Caco-2 (cell line): Measurements from ENCODE around the gene HASPIN. TPM values are rescaled to one million over a fixed set of nuclear protein-coding genes. Genes with fewer than 3 reads are reported as not detected.

Source experiments
- BruUV-seq: library from RNA; stranded (reverse); fragments of 400-500 nt; replicated peaks from 2 replicates; lab custom pipeline; 2021; lab: Mats Ljungman, UMichigan
- CTCF ChIA-PET: fragments of 300-600 bp; sonication (Branson Sonifier 250); formaldehyde crosslinking; loops from one replicate; lab custom pipeline; 2022; ENCODE audit warnings: antibody characterized with exemption; lab: Charles Lee
- POLR2A ChIA-PET: fragments of 300-600 bp; sonication (Branson Sonifier 250); formaldehyde crosslinking; loops from one replicate; lab custom pipeline; 2022; ENCODE audit warnings: antibody characterized with exemption; lab: Charles Lee
- DNase-seq, 2 experiments: peaks; one replicate each; pipeline versions ENCODE4 v3.0.0 to v3.0.0-alpha.2; 2020 to 2022
- H3K27me3 ChIP-seq: replicated peaks from 2 replicates; pipeline ENCODE4 v1.6.0; 2011; ENCODE audit warnings: low read length; ENCODE audit not compliant: control insufficient read depth, insufficient read depth
- H3K36me3 ChIP-seq: 2 replicates; pipeline ENCODE4 v1.5.1; 2011; ENCODE audit warnings: low read length; ENCODE audit not compliant: control insufficient read depth, insufficient read depth
- H3K4me1 ChIP-seq: fragments of 250-450 bp; sonication (Bioruptor Pico); 2 replicates; pipeline ENCODE4 v1.5.1; 2020; ENCODE audit warnings: mild to moderate bottlenecking
- H3K4me3 ChIP-seq: 2 replicates; pipeline ENCODE4 v1.5.1; 2011; ENCODE audit warnings: low read depth, mild to moderate bottlenecking, control low read depth, low read length
- H3K9me3 ChIP-seq: fragments of 250-450 bp; sonication (Bioruptor Pico); 2 replicates; pipeline ENCODE4 v1.5.1; 2020; ENCODE audit warnings: mild to moderate bottlenecking, moderate library complexity
- H3K27ac Mint-ChIP-seq: one replicate; pipeline ENCODE4 v1.8.0; 2022; ENCODE audit warnings: mixed read lengths; ENCODE audit not compliant: unreplicated experiment
- H3K27me3 Mint-ChIP-seq: one replicate; pipeline ENCODE4 v1.8.0; 2022; ENCODE audit warnings: mixed read lengths; ENCODE audit not compliant: insufficient read depth, unreplicated experiment
- H3K36me3 Mint-ChIP-seq: one replicate; pipeline ENCODE4 v1.8.0; 2022; ENCODE audit warnings: mild to moderate bottlenecking, mixed read lengths; ENCODE audit not compliant: insufficient read depth, unreplicated experiment
- H3K4me1 Mint-ChIP-seq: one replicate; pipeline ENCODE4 v1.8.0; 2022; ENCODE audit warnings: low read depth, mixed read lengths; ENCODE audit not compliant: unreplicated experiment
- H3K4me3 Mint-ChIP-seq: one replicate; pipeline ENCODE4 v1.8.0; 2022; ENCODE audit warnings: mild to moderate bottlenecking, moderate library complexity, mixed read lengths; ENCODE audit not compliant: unreplicated experiment
- H3K9me3 Mint-ChIP-seq: one replicate; pipeline ENCODE4 v1.8.0; 2022; ENCODE audit warnings: mixed read lengths; ENCODE audit not compliant: unreplicated experiment
- CTCF ChIP-seq, 2 experiments: fragments of 200-600 bp in 1 of 2; IDR thresholded peaks; 1 replicate in 1 of 2; 2 replicates in 1 of 2; pipeline versions ENCODE4 v1.5.1 to v1.8.0; 2011 to 2022; ENCODE audit warnings: antibody characterized with exemption in 1 of 2, control low read depth in 1 of 2, inconsistent platforms in 1 of 2, low read depth in 1 of 2, low read length in 1 of 2, mild to moderate bottlenecking in 1 of 2, moderate library complexity in 1 of 2; ENCODE audit not compliant: insufficient read depth in 1 of 2, severe bottlenecking in 1 of 2, unreplicated experiment in 1 of 2
- intact Hi-C: fragments of 100-400 bp; cut with micrococcal nuclease; formaldehyde crosslinking; loops from one replicate; pipeline ENCODE4 v1.10.0; 2022; ENCODE audit not compliant: unreplicated experiment
- total RNA-seq: library from RNA; stranded (reverse); gene quantifications from 2 replicates; pipeline ENCODE4 v1.2.3, GENCODE V29; 2022

Gene HASPIN
- total RNA-seq, 1 experiment from 2014 or later = 9.5 TPM

- no peak for TF ChIP-seq CTCF (IDR thresholded peaks at IDR 0.05; ENCODE audit: insufficient read depth in 1 of 2, low read depth in 1 of 2, low read length in 1 of 2, severe bottlenecking in 1 of 2, unreplicated experiment in 1 of 2)
- no peak overlapping the region for H3K4me3 ChIP-seq
- no peak for DNase-seq
- peaks cover 3% of the 10 kb centered on the region; the same call in 1 of the 2 replicates for H3K4me1 ChIP-seq
- ChIA-PET POLR2A (interaction anchor here (1.2 kb wide), 1 partner anchor 91 kb away, joined by 3 read pairs; no protein-coding TSS in a partner anchor), CTCF (no interaction called here)
- intact Hi-C loops = no loop called here
- no peaks in the 10 kb centered on the region for H3K9me3 ChIP-seq
- Mint-ChIP-seq H3K4me1 (peaks cover under 1% of the 10 kb centered on the region), H3K27ac (peak overlapping the region; percentile 25), H3K36me3 (no peaks in the 10 kb centered on the region), H3K4me3 (no peak overlapping the region), H3K9me3 (no peaks in the 10 kb centered on the region), H3K27me3 (no peaks in the 10 kb centered on the region)
- BruUV-seq = no TSS peak
- no peaks in the 10 kb centered on the region for H3K36me3 ChIP-seq
- H3K27me3 ChIP-seq = no peaks in the 10 kb centered on the region
These were observed 30.4 kb downstream of the HASPIN start for GRCh38 chr17:3754066-3754457.

GRCh38 chr17:3754458-3755334, 31.0 kb downstream of the HASPIN start:
- H3K4me1 Mint-ChIP-seq = no peaks in the 10 kb centered on the region
- Histone ChIP-seq H3K36me3 (no peaks in the 10 kb centered on the region), H3K27me3 (no peaks in the 10 kb centered on the region), H3K4me3 (peak overlapping the region; percentile 59), H3K4me1 (peaks cover 3% of the 10 kb centered on the region; the same call in 1 of the 2 replicates), H3K9me3 (no peaks in the 10 kb centered on the region)
- intact Hi-C loops = no loop called here
- ChIA-PET CTCF (interaction anchor here (0.6 to 1.0 kb wide), 3 partner anchors 16 to 91 kb away, joined by 3 to 10 read pairs (median 4); partner anchors contain the start of gene NCBP3), POLR2A (interaction anchor here (0.6 to 1.2 kb wide), 3 partner anchors 27 to 125 kb away, joined by 3 to 5 read pairs (median 3); no protein-coding TSS in a partner anchor)
- peak overlapping the region; percentile 70 for H3K27ac Mint-ChIP-seq
- DNase-seq = peak; percentile 92 to 95
- no peaks in the 10 kb centered on the region for H3K9me3 Mint-ChIP-seq
- peak overlapping the region; percentile 79 for H3K4me3 Mint-ChIP-seq
- no peaks in the 10 kb centered on the region for H3K36me3 Mint-ChIP-seq
- TF ChIP-seq CTCF (IDR thresholded peaks at IDR 0.05; ENCODE audit: insufficient read depth in 1 of 2, low read depth in 1 of 2, low read length in 1 of 2, severe bottlenecking in 1 of 2, unreplicated experiment in 1 of 2) = no peak
- no TSS peak for BruUV-seq
- no peaks in the 10 kb centered on the region for H3K27me3 Mint-ChIP-seq

- TSS peak; percentile 81 for BruUV-seq
- no peaks in the 10 kb centered on the region for H3K4me1 Mint-ChIP-seq
- H3K9me3 Mint-ChIP-seq = no peaks in the 10 kb centered on the region
- no peak for TF ChIP-seq CTCF (IDR thresholded peaks at IDR 0.05; ENCODE audit: insufficient read depth in 1 of 2, low read depth in 1 of 2, low read length in 1 of 2, severe bottlenecking in 1 of 2, unreplicated experiment in 1 of 2)
- peaks cover 3% of the 10 kb centered on the region; the same call in 1 of the 2 replicates for H3K4me1 ChIP-seq
- H3K9me3 ChIP-seq = no peaks in the 10 kb centered on the region
- no peaks in the 10 kb centered on the region for H3K27me3 Mint-ChIP-seq
- peak in 1 of 2 experiments; percentile 39 for DNase-seq
- CTCF ChIA-PET = interaction anchor here (0.6 to 1.0 kb wide), 4 partner anchors 17 to 140 kb away, joined by 3 to 10 read pairs (median 4); partner anchors contain the start of gene NCBP3
- intact Hi-C loops = no loop called here
- no peaks in the 10 kb centered on the region for H3K36me3 ChIP-seq
- peak overlapping the region; percentile 79 for H3K4me3 Mint-ChIP-seq
- peak overlapping the region; percentile 70 for H3K27ac Mint-ChIP-seq
- H3K36me3 Mint-ChIP-seq = no peaks in the 10 kb centered on the region
- POLR2A ChIA-PET = interaction anchor here (0.6 kb wide), 2 partner anchors 28 to 126 kb away, joined by 3 to 5 read pairs; no protein-coding TSS in a partner anchor
- H3K4me3 ChIP-seq = peak overlapping the region; percentile 59
- H3K27me3 ChIP-seq = no peaks in the 10 kb centered on the region
These were observed 31.8 kb downstream of the HASPIN start for GRCh38 chr17:3755335-3756030.
